Putamen (tissue), 1 donor: ENCODE results near the gene SPATA3.
A peak's percentile ranks its signal among the peaks of the same experiment; 100 is the strongest.
"Not testable (repeated sequence)": the region's sequence is repeated elsewhere in the genome, so short reads cannot be mapped to it uniquely, and the experiment has no call there.

Experiments
- DNase-seq: peaks from one replicate; pipeline ENCODE4 v3.0.0-alpha.2; 2016; ENCODE audit warnings: low spot score

Gene SPATA3

GRCh38 chr2:230998882-230999281 is 3.0 kb downstream of the SPATA3 start:
- no peak for DNase-seq

GRCh38 chr2:230999477-230999876 is 3.6 kb downstream of the SPATA3 start:
- no peak for DNase-seq

GRCh38 chr2:231000211-231000904 is 4.4 kb downstream of the SPATA3 start:
- DNase-seq: no peak

- DNase-seq: no peak
Observed at GRCh38 chr2:231001036-231001435, 5.1 kb downstream of the SPATA3 start.

- DNase-seq: no peak
Observed at GRCh38 chr2:231001921-231002320, 6.0 kb downstream of the SPATA3 start.

- no peak for DNase-seq
Observed at GRCh38 chr2:231002641-231003040, 6.7 kb downstream of the SPATA3 start.

GRCh38 chr2:231003186-231003585 is 7.3 kb downstream of the SPATA3 start:
- no peak for DNase-seq

- DNase-seq: not testable (repeated sequence)
Observed at GRCh38 chr2:231004930-231005329, 9.0 kb downstream of the SPATA3 start.

- no peak for DNase-seq
Observed at GRCh38 chr2:231007286-231008098, 11.6 kb downstream of the SPATA3 start.

GRCh38 chr2:231008131-231008530 is 12.2 kb downstream of the SPATA3 start:
- no peak for DNase-seq

- DNase-seq: no peak
Observed at GRCh38 chr2:231009236-231009919, 13.5 kb downstream of the SPATA3 start.

GRCh38 chr2:231010201-231010730 is 14.3 kb downstream of the SPATA3 start:
- no peak for DNase-seq

GRCh38 chr2:231011526-231011925 is 15.6 kb downstream of the SPATA3 start:
- no peak for DNase-seq

GRCh38 chr2:231012463-231012862 is 16.5 kb downstream of the SPATA3 start:
- no peak for DNase-seq

GRCh38 chr2:231013820-231014219 is 17.9 kb downstream of the SPATA3 start:
- DNase-seq: no peak

- peak; percentile 70 for DNase-seq
Observed at GRCh38 chr2:231015478-231015877, 19.6 kb downstream of the SPATA3 start.

- DNase-seq: no peak
Observed at GRCh38 chr2:231015926-231016325, 20.0 kb downstream of the SPATA3 start.

GRCh38 chr2:231016566-231017230 is 20.8 kb downstream of the SPATA3 start:
- DNase-seq: no peak

- DNase-seq: no peak
Observed at GRCh38 chr2:231017231-231017598, 21.3 kb downstream of the SPATA3 start.

- DNase-seq: no peak
Observed at GRCh38 chr2:231018184-231018583, 22.3 kb downstream of the SPATA3 start.

- DNase-seq: not testable (repeated sequence)
Observed at GRCh38 chr2:231025059-231025458, 29.1 kb downstream of the SPATA3 start.

- DNase-seq: no peak
Observed at GRCh38 chr2:231028889-231029288, 33.0 kb downstream of the SPATA3 start.
